Panc1 (cell line): Measurements from ENCODE around the gene JMY. TPM values are rescaled to one million over a fixed set of nuclear protein-coding genes. Genes with fewer than 3 reads are reported as not detected.
"Not testable (repeated sequence)": the region's sequence is repeated elsewhere in the genome, so short reads cannot be mapped to it uniquely, and the experiment has no call there.

Experiments
- ATAC-seq: fragments of 200-7000 bp; cut with Tn5 transposase; 2 replicates; pipeline ENCODE4 v1.9.1; 2020; ENCODE audit warnings: mild to moderate bottlenecking, moderate library complexity
- BruUV-seq: library from RNA; stranded (reverse); fragments of 400-500 nt; replicated peaks from 2 replicates; lab custom pipeline; 2021; lab: Mats Ljungman, UMichigan
- CTCF ChIA-PET: fragments of 300-600 bp; sonication (Branson Sonifier 250); formaldehyde crosslinking; loops from one replicate; lab custom pipeline; 2022; ENCODE audit warnings: antibody characterized with exemption; lab: Charles Lee
- POLR2A ChIA-PET: fragments of 300-600 bp; sonication (Branson Sonifier 250); formaldehyde crosslinking; loops from one replicate; lab custom pipeline; 2022; ENCODE audit warnings: antibody characterized with exemption; lab: Charles Lee
- DNase-seq: peaks from one replicate; pipeline ENCODE4 v3.0.0-alpha.2; 2010; ENCODE audit warnings: low read depth, low spot score
- H3K27ac ChIP-seq: 2 replicates; pipeline ENCODE4 v1.5.1; 2011; ENCODE audit warnings: mild to moderate bottlenecking, low read length, inconsistent platforms
- H3K27me3 ChIP-seq: fragments of 200-500 bp; sonication (Bioruptor generic); 2 replicates; pipeline ENCODE4 v1.6.0; 2014; ENCODE audit warnings: low read length, inconsistent platforms; ENCODE audit not compliant: control insufficient read depth, insufficient read depth
- H3K36me3 ChIP-seq: fragments of 200-500 bp; sonication (Bioruptor generic); 2 replicates; pipeline ENCODE4 v1.5.1; 2014; ENCODE audit warnings: inconsistent platforms, mild to moderate bottlenecking, low read length, moderate library complexity; ENCODE audit not compliant: control insufficient read depth, insufficient read depth
- H3K4me1 ChIP-seq: 2 replicates; pipeline ENCODE4 v1.5.1; 2011; ENCODE audit warnings: inconsistent platforms, mild to moderate bottlenecking, low read length, moderate library complexity; ENCODE audit not compliant: control insufficient read depth, insufficient read depth
- H3K4me3 ChIP-seq, 2 experiments: 2 replicates each; pipeline ENCODE4 v1.5.1; 2011 to 2012; ENCODE audit warnings: low read depth in 2 of 2, low read length in 2 of 2, mild to moderate bottlenecking in 2 of 2, inconsistent platforms in 1 of 2, moderate library complexity in 1 of 2
- H3K9me3 ChIP-seq: fragments of 200-500 bp; sonication (Bioruptor generic); 2 replicates; pipeline ENCODE4 v1.5.1; 2014; ENCODE audit warnings: low read depth, mild to moderate bottlenecking, inconsistent platforms, low read length, moderate library complexity; ENCODE audit not compliant: control insufficient read depth, insufficient read depth
- POLR2AphosphoS5 ChIP-seq: IDR thresholded peaks from 2 replicates; pipeline ENCODE4 v1.6.1; 2012; ENCODE audit warnings: mild to moderate bottlenecking, low read depth, low read length, moderate library complexity
- SIN3A ChIP-seq: IDR thresholded peaks from 2 replicates; pipeline ENCODE4 v1.6.1; 2012; ENCODE audit warnings: low read depth, mild to moderate bottlenecking, low read length, moderate library complexity, borderline replicate concordance; ENCODE audit not compliant: insufficient read depth
- TCF7L2 ChIP-seq: IDR thresholded peaks from 2 replicates; pipeline ENCODE4 v1.6.1; 2011; ENCODE audit warnings: mild to moderate bottlenecking, low read depth, low read length, inconsistent platforms
- in situ Hi-C: cut with HindIII; loops from 2 replicates; pipeline ENCODE4 v1.10.0; 2016; ENCODE audit warnings: low sequenced_read_pairs, low pct_unique_long_range_greater_than_20kb
- intact Hi-C: fragments of 100-400 bp; cut with micrococcal nuclease; formaldehyde crosslinking; loops from one replicate; pipeline ENCODE4 v1.10.0; 2022; ENCODE audit not compliant: unreplicated experiment
- total RNA-seq: library from RNA; stranded (reverse); gene quantifications from one replicate; pipeline ENCODE4 v1.2.1, GENCODE V29; 2021; ENCODE audit not compliant: unreplicated experiment
- TF ChIP-seq, protein P1 (sequence below): fragments of 450-650 bp; IDR thresholded peaks from 2 replicates; pipeline ENCODE4 v1.5.1; 2017; ENCODE audit warnings: mild to moderate bottlenecking
- TF ChIP-seq, protein P2 (sequence below), 2 experiments: IDR thresholded peaks; 2 replicates each; pipeline ENCODE4 v1.6.1; 2011 to 2012; ENCODE audit warnings: low read depth in 2 of 2, control low read depth in 1 of 2, low read length in 1 of 2, mild to moderate bottlenecking in 1 of 2, moderate library complexity in 1 of 2; ENCODE audit not compliant: insufficient read depth in 1 of 2

JMY gene
- total RNA-seq, 1 experiment from 2014 or later = 6.1 TPM

DNA sequence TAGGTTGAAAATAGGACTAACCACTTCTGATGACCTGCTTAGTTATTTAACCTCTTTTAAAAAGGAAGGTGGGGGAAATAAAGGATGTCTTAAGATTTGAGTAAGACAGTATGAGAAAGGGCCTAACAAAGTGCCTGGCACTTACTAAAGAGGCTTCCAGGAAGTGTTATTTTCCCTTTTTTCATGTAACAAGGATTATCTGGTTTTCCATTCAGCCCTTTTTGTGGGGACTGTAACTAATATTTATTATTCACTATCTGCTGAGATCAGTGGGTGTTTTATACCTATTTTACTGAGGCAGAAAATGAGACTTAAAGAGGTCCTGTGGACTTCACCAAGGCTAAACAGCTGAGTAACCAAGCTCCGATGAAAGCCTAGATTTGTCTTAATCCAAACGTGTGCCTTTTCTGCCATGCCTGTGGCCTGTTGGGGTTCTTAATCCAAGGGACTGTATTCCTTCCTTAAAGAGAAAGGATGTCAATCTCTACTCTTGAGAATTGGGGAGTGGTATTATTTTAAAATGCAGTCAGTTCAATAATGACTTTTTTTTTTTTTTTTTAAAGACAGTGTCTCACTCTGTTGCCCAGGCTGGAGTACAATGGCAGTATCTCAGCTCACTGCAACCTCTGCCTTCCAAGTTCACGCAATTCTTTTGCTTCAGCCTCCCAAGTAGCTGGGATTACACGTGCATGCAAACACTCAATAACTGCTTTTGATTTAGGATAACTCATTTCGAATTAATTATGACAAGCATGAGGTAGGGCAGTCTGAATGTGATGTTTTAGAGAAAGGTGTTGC, 6.5 kb downstream of the JMY start:
- ATAC-seq (no peak), DNase-seq (no peak)
- TF ChIP-seq TCF7L2 = no peak
- TF ChIP-seq POLR2AphosphoS5 = no peak
- TF ChIP-seq, protein P1, sequence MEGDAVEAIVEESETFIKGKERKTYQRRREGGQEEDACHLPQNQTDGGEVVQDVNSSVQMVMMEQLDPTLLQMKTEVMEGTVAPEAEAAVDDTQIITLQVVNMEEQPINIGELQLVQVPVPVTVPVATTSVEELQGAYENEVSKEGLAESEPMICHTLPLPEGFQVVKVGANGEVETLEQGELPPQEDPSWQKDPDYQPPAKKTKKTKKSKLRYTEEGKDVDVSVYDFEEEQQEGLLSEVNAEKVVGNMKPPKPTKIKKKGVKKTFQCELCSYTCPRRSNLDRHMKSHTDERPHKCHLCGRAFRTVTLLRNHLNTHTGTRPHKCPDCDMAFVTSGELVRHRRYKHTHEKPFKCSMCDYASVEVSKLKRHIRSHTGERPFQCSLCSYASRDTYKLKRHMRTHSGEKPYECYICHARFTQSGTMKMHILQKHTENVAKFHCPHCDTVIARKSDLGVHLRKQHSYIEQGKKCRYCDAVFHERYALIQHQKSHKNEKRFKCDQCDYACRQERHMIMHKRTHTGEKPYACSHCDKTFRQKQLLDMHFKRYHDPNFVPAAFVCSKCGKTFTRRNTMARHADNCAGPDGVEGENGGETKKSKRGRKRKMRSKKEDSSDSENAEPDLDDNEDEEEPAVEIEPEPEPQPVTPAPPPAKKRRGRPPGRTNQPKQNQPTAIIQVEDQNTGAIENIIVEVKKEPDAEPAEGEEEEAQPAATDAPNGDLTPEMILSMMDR = no peak
- TF ChIP-seq, protein P2, sequence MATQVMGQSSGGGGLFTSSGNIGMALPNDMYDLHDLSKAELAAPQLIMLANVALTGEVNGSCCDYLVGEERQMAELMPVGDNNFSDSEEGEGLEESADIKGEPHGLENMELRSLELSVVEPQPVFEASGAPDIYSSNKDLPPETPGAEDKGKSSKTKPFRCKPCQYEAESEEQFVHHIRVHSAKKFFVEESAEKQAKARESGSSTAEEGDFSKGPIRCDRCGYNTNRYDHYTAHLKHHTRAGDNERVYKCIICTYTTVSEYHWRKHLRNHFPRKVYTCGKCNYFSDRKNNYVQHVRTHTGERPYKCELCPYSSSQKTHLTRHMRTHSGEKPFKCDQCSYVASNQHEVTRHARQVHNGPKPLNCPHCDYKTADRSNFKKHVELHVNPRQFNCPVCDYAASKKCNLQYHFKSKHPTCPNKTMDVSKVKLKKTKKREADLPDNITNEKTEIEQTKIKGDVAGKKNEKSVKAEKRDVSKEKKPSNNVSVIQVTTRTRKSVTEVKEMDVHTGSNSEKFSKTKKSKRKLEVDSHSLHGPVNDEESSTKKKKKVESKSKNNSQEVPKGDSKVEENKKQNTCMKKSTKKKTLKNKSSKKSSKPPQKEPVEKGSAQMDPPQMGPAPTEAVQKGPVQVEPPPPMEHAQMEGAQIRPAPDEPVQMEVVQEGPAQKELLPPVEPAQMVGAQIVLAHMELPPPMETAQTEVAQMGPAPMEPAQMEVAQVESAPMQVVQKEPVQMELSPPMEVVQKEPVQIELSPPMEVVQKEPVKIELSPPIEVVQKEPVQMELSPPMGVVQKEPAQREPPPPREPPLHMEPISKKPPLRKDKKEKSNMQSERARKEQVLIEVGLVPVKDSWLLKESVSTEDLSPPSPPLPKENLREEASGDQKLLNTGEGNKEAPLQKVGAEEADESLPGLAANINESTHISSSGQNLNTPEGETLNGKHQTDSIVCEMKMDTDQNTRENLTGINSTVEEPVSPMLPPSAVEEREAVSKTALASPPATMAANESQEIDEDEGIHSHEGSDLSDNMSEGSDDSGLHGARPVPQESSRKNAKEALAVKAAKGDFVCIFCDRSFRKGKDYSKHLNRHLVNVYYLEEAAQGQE (IDR thresholded peaks at IDR 0.05; ENCODE audit: insufficient read depth in 1 of 2, low read depth in 2 of 2, low read length in 1 of 2) = no peak
- no peak for TF ChIP-seq SIN3A
- Histone ChIP-seq H3K36me3 (no peaks in the 10 kb centered on the region), H3K9me3 (no peaks in the 10 kb centered on the region), H3K4me3 (no peak overlapping the region), H3K4me1 (peaks cover 12% of the 10 kb centered on the region), H3K27me3 (no peaks in the 10 kb centered on the region), H3K27ac (peak overlapping the region; percentile 52; the same call in 1 of the 2 replicates)
- ChIA-PET CTCF (no interaction called here), POLR2A (no interaction called here)
- in situ Hi-C loops = no loop called here
- no TSS peak for BruUV-seq
- intact Hi-C loops = no loop called here

DNA sequence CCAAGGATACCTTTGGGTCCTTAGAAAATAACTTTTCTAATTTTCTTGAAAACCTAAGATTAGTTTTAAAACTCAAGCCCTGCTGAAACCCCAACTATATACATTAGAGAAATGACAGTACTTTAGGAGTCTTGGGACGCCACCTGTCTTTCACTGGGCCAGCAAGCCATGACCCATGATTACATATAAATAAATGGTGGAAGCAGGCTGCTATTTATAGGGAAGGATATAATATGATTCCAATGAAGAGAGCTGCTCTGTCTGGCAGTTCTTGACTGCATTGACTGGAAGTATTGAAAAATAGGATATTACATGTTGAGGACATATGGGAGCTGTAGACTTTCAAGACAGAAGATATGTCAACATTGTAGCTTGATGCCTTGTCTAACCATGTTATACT, 7.3 kb downstream of the JMY start:
- Histone ChIP-seq H3K27me3 (no peaks in the 10 kb centered on the region), H3K9me3 (no peaks in the 10 kb centered on the region), H3K36me3 (no peaks in the 10 kb centered on the region), H3K4me3 (no peak overlapping the region), H3K4me1 (peaks cover 8% of the 10 kb centered on the region), H3K27ac (no peak overlapping the region)
- in situ Hi-C loops (no loop called here), intact Hi-C loops (no loop called here)
- ChIA-PET POLR2A (no interaction called here), CTCF (no interaction called here)
- no peak for ATAC-seq
- no peak for TF ChIP-seq TCF7L2
- TF ChIP-seq, protein P1 = no peak; the same call in 1 of the 2 replicates
- TF ChIP-seq, protein P2 (IDR thresholded peaks at IDR 0.05; ENCODE audit: insufficient read depth in 1 of 2, low read depth in 2 of 2, low read length in 1 of 2) = no peak
- TF ChIP-seq SIN3A = no peak
- no peak for TF ChIP-seq POLR2AphosphoS5
- DNase-seq = no peak
- no TSS peak for BruUV-seq

DNA sequence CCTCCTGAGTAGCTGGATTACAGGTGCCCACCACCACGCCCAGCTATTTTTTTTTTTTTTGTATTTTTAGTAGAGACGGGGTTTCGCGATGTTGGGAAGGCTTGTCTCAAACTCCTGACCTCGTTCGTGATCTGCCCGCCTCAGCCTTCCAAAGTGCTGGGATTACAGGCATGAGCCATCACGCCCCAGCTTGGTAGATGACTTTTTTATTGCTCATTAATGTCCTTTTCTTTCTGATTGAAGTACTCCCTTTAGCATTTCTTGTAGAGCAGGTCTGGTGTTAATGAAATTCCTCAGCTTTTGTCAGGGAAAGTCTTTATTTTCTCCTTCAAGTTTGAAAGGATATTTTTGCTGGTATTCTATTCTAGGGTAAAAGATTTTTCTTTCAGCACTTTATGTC, 18.1 kb downstream of the JMY start:
- BruUV-seq, POLR2A ChIA-PET, intact Hi-C loops, DNase-seq, ATAC-seq, H3K27me3 ChIP-seq, H3K27ac ChIP-seq, H3K36me3 ChIP-seq, in situ Hi-C loops, H3K9me3 ChIP-seq, H3K4me3 ChIP-seq, H3K4me1 ChIP-seq: not testable (repeated sequence)
- CTCF ChIA-PET = interaction anchor here (0.6 to 0.7 kb wide), 2 partner anchors 207 to 213 kb away, joined by 3 read pairs; no protein-coding TSS in a partner anchor
